ENCODE results near the gene SLC35F5. TPM values are rescaled to one million over a fixed set of nuclear protein-coding genes. Genes with fewer than 3 reads are reported as not detected.
"Not testable (repeated sequence)": the region's sequence is repeated elsewhere in the genome, so short reads cannot be mapped to it uniquely, and the experiment has no call there.

Gene SLC35F5
- total RNA-seq, 1 donor from 2014 or later, result 52.0 TPM

- H3K36me3 Mint-ChIP-seq (ENCODE audit: insufficient read depth), result no peaks in the 10 kb centered on the region
- H3K27me3 Mint-ChIP-seq, result no peaks in the 10 kb centered on the region
- H3K4me3 Mint-ChIP-seq (ENCODE audit: low read depth), result no peak overlapping the region
- no peak for DNase-seq (ENCODE audit: low spot score, unreplicated experiment)
- TF ChIP-seq CTCF (IDR thresholded peaks at IDR 0.05; ENCODE audit: unreplicated experiment), result no peak
- no peak overlapping the region for H3K27ac Mint-ChIP-seq
- peaks cover 3% of the 10 kb centered on the region for H3K9me3 Mint-ChIP-seq (ENCODE audit: low read depth)
- no peaks in the 10 kb centered on the region for H3K4me1 Mint-ChIP-seq (ENCODE audit: low read depth)
These were observed 62.0 kb downstream of the SLC35F5 start for GRCh38 chr2:113694438-113694837.

GRCh38 chr2:113692698-113693428, 63.6 kb downstream of the SLC35F5 start:
- Mint-ChIP-seq H3K27me3 (no peaks in the 10 kb centered on the region), H3K4me1 (ENCODE audit: low read depth) (no peaks in the 10 kb centered on the region), H3K4me3 (ENCODE audit: low read depth) (no peak overlapping the region), H3K36me3 (ENCODE audit: insufficient read depth) (no peaks in the 10 kb centered on the region), H3K27ac (no peak overlapping the region), H3K9me3 (ENCODE audit: low read depth) (no peaks in the 10 kb centered on the region)
- DNase-seq (ENCODE audit: low spot score, unreplicated experiment), result no peak
- no peak for TF ChIP-seq CTCF (IDR thresholded peaks at IDR 0.05; ENCODE audit: unreplicated experiment)

- not testable (repeated sequence) for DNase-seq (ENCODE audit: low spot score, unreplicated experiment); H3K4me1 Mint-ChIP-seq (ENCODE audit: low read depth); H3K36me3 Mint-ChIP-seq (ENCODE audit: insufficient read depth); H3K27me3 Mint-ChIP-seq; H3K27ac Mint-ChIP-seq; H3K9me3 Mint-ChIP-seq (ENCODE audit: low read depth); H3K4me3 Mint-ChIP-seq (ENCODE audit: low read depth)
These were observed 65.6 kb downstream of the SLC35F5 start for GRCh38 chr2:113690871-113691270.

GRCh38 chr2:113686537-113686936, 69.9 kb downstream of the SLC35F5 start:
- H3K9me3 Mint-ChIP-seq (ENCODE audit: low read depth), result peaks cover 12% of the 10 kb centered on the region
- H3K27ac Mint-ChIP-seq, result no peak overlapping the region
- no peak for TF ChIP-seq CTCF (IDR thresholded peaks at IDR 0.05; ENCODE audit: unreplicated experiment)
- no peaks in the 10 kb centered on the region for H3K36me3 Mint-ChIP-seq (ENCODE audit: insufficient read depth)
- no peak overlapping the region for H3K4me3 Mint-ChIP-seq (ENCODE audit: low read depth)
- no peaks in the 10 kb centered on the region for H3K4me1 Mint-ChIP-seq (ENCODE audit: low read depth)
- DNase-seq (ENCODE audit: low spot score, unreplicated experiment), result no peak
- no peaks in the 10 kb centered on the region for H3K27me3 Mint-ChIP-seq

GRCh38 chr2:113685471-113685870, 71.0 kb downstream of the SLC35F5 start:
- Mint-ChIP-seq H3K27ac (no peak overlapping the region), H3K27me3 (no peaks in the 10 kb centered on the region), H3K36me3 (ENCODE audit: insufficient read depth) (no peaks in the 10 kb centered on the region), H3K9me3 (ENCODE audit: low read depth) (peaks cover 12% of the 10 kb centered on the region), H3K4me3 (ENCODE audit: low read depth) (no peak overlapping the region), H3K4me1 (ENCODE audit: low read depth) (no peaks in the 10 kb centered on the region)
- no peak for DNase-seq (ENCODE audit: low spot score, unreplicated experiment)
- no peak for TF ChIP-seq CTCF (IDR thresholded peaks at IDR 0.05; ENCODE audit: unreplicated experiment)

GRCh38 chr2:113679457-113679856, 77.0 kb downstream of the SLC35F5 start:
- H3K27me3 Mint-ChIP-seq, result peaks cover 3% of the 10 kb centered on the region

More at GRCh38 chr2:113679457-113679856, 77.0 kb downstream of the SLC35F5 start:
- Mint-ChIP-seq H3K27ac (no peak overlapping the region), H3K4me1 (ENCODE audit: low read depth) (no peaks in the 10 kb centered on the region), H3K9me3 (ENCODE audit: low read depth) (peaks cover 12% of the 10 kb centered on the region), H3K36me3 (ENCODE audit: insufficient read depth) (no peaks in the 10 kb centered on the region), H3K4me3 (ENCODE audit: low read depth) (no peak overlapping the region)
- DNase-seq (ENCODE audit: low spot score, unreplicated experiment), result no peak
- no peak for TF ChIP-seq CTCF (IDR thresholded peaks at IDR 0.05; ENCODE audit: unreplicated experiment)
